ENCODE measurements around the gene RNF43.
A peak's percentile ranks its signal among the peaks of the same experiment; 100 is the strongest.

Gene RNF43

DNA sequence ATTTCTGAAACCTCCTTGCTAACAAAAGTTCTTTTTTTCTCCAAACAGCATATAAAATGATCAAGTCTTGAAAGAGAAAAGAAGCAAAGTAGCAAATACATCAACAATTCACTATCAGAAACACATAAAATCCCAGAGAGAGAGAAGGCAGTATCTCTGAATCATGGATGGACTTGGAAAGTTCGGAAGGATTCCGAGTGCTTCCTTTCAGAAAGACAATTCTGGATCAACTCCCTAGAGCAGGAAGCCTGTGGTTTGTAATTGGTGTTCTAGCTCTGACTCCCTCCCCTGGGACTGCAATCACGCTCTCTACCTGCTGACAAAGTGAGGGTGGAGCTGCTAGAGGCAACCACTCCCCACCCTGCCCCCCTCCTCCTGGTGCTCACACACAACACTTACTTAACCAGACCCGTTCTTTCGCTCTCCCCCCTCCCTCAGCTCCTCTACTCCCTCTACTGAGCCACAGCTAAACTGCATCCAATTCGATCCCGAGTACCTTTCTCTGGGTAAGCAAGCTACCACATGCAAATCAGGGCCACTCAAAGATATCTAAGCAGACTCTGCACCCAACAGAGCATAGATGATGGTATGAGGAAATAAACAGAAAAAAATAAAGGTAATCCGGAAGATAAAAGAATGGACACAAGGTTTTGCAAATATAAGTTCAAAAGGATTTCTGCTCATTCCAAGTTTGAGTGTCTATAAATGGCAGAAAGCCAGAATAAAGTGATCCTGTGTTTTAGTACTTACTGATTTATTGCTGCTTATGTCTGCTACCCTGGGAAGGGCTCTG is at the start of gene RNF43:
Gene RNF43, minus strand, starts transcription at position 235 of the 793 bp plus-strand sequence. CDS start 1,957 bp downstream, outside the sequence.
- peak; percentile 75 to 84 for DNase-seq (ENCODE audit: low read depth in 2 of 2)

GRCh38 chr17:58455491-58455890 is 38.2 kb upstream of the RNF43 start:
- DNase-seq (ENCODE audit: low read depth in 2 of 2): no peak

GRCh38 chr17:58452738-58453137 is 35.4 kb upstream of the RNF43 start:
- DNase-seq (ENCODE audit: low read depth in 2 of 2): no peak

GRCh38 chr17:58447039-58447975 is 30.0 kb upstream of the RNF43 start:
- DNase-seq (ENCODE audit: low read depth in 2 of 2): peak; percentile 58 to 64

GRCh38 chr17:58446086-58446485 is 28.8 kb upstream of the RNF43 start:
- no peak for DNase-seq (ENCODE audit: low read depth in 2 of 2)

DNA sequence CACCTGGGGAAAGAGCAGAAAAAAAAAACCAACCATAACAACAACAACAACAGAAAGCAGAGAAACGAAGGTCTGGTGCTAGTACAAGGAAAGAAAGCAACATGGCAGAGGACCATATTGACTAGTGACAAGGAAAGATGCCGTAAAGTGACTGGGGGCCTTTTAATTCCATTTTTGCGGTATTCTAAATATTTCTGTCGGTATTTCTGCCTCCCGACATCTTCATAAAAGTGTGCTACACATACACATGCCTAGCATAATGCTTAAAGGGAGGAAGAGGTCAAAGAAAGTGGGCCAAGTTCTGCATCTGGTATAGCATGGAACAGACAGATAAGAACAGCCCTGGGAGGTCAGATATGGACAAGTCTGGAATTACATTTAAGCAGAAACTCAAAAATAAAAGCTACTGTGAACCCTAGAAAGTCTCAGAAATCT is 19.5 kb upstream of the RNF43 start:
- DNase-seq (ENCODE audit: low read depth in 2 of 2): no peak

DNA sequence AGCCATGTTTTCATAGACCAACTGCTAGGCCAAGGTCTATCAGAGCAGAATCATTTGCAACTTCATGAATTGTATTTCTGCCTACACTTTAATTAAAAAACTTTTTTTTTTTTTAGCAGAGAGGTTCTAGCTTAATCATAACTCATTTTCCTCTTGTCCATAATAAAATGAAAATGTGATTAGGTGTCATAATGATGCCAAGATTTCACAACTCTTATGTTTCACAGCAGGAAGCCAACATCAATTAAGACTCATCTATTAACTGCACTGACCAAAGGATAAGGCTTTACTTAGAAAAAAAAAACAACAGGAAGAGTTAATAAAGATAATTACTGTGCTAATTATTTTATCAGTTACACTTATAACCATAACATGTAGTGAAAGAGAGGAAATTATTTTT is 18.9 kb upstream of the RNF43 start:
- DNase-seq (ENCODE audit: low read depth in 2 of 2): no peak

GRCh38 chr17:58432806-58433573 is 15.7 kb upstream of the RNF43 start:
- no peak for DNase-seq (ENCODE audit: low read depth in 2 of 2)

DNA sequence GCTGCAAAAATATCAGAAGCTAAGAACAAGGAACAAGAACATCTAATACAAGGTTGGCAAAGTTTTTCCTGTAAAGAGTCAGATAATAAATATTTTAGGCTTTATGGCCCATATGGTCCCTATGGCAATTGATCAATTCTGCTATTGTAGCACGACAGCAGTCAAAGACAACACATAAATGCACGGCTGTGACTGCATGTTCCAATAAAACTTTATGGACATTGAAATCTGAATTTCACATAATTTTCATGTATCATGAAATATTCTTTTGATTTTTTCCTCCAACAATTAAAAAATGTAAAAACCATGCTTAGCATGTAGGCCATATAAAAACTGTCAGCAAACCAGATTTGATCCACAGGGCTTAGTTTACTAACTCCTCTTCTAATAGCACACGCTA is 10.5 kb upstream of the RNF43 start:
- no peak for DNase-seq (ENCODE audit: low read depth in 2 of 2)

- DNase-seq (ENCODE audit: low read depth in 2 of 2): no peak
Observed at GRCh38 chr17:58421711-58422110, 4.4 kb upstream of the RNF43 start.

DNA sequence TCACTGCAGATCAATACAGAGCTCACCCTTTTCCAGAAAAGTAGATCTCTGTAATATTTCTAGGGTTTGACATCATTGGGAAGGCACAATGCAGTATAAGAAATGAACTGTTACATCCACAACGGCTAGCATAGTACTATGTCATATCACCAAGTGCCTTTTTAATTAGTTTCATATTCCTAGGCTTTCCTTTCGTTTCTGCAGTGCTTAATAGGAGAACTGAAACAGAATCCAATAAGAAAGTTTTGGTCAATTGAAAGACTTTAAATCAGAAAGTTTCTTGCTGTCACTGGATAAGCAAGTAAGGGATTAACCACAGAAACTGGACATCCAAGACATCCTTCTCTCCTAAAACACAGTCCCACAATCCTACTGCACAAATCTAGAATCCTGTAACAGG is 3.5 kb upstream of the RNF43 start:
- no peak for DNase-seq (ENCODE audit: low read depth in 2 of 2)

DNA sequence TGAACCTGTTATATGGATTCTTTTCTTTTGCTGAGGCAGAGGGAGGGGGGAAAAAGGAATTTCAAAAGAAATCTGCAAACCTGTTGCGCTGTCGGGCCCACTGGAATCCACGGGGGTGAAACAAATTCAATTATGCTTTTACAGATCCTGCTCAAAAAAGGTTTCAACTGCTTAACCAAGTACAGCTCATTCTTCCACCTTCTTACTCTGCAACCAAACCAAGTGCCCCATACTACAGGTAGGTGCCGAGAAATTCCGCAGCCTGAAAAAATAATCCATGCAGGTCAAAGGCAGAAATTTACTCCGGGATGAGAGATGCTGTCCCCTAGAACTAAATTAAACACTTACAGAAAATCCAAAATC is 416 bp downstream of the RNF43 start:
- DNase-seq (ENCODE audit: low read depth in 2 of 2): no peak

GRCh38 chr17:58416396-58416795 is 938 bp downstream of the RNF43 start:
- DNase-seq (ENCODE audit: low read depth in 2 of 2): no peak

DNA sequence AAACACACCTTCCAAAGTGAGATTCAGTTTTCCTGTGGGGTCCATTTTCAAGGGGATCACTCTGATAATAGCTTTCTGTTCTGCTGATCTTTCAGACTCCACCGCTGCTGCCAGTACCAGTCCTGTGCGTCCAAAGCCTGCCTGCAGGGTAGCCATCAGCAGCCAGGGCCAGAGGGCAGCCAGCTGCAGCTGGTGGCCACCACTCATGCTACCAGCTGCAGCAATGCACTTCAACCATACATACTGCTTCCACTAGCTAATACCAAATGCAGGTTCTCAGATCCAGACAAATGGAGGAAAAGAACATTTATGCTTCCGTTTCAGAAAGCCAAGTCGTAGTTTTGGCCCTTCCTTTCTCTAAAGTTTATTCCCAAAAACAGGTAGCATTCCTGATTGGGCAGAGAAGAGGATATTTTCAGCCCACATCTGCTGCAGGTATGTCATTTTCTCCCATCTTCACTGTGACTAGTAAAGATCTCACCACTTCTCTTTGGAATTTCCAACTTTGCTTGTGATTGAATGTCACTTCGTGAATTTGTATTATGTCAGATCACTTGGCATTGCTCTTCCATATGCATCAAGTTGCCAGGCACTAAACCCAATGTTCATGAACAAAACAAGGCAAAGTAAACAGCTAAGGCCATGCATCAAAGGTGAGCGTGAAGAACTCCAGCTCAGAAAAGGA is 1.8 kb downstream of the RNF43 start:
- no peak for DNase-seq (ENCODE audit: low read depth in 2 of 2)

GRCh38 chr17:58414596-58414997 is 2.7 kb downstream of the RNF43 start:
- DNase-seq (ENCODE audit: low read depth in 2 of 2): no peak

GRCh38 chr17:58413684-58414083 is 3.6 kb downstream of the RNF43 start:
- DNase-seq (ENCODE audit: low read depth in 2 of 2): no peak

DNA sequence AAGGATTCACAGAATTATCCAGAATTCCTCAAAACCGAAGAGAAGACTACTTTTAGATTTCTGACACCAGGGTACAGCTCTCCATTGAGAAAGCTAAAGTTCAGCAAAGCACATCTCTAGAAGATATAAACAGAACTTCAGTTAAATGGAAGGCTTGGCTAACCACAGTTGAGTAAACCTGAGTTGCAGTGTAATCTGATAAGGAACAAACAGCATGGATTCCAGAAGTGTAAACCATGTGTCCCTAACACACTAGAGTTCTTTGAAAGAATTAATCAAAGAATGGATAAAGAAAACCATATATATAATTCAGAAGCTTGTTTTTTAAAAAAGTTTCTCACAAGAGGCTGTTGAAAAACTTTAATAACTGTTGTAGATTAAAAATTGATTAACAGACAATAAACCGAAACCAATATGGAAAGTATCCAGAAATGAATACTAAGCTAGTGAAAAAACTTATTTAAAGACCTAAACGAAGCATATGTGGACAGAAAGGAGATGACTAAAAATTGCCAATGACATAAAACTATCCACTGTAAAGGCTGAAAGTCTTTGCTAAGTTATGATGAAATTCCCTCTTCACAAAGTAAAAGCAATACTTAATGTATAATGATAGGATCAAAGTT is 4.3 kb downstream of the RNF43 start:
- DNase-seq (ENCODE audit: low read depth in 2 of 2): no peak

DNA sequence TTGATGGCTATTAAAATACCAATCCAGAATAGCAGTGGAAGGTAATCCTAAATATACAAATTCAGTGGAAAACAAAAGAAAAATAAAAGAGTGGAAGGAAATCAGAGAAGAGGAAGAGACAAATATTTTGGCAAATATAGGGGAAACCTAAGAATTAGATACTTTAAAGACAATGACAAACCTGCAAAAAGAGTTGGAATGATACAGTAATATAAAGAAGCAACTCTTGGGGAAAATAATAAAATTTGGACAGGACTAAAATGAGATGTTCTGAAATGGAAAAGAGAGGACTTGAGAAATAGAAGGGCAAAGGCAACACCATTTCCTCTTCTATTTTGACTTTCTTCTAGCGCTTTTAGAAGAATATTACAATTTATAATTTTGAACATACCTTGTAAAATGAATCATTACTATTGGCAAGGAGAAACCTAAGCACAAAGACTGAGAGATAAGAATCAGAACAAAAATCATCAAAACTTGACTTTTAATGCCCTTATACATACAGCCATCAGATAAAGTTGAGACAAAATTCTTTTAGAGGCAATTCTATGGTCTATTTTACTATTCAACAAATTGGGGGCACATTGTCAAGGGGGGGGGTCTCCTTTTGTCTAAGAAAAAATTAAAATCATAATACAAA is 5.2 kb downstream of the RNF43 start:
- DNase-seq (ENCODE audit: low read depth in 2 of 2): no peak

DNA sequence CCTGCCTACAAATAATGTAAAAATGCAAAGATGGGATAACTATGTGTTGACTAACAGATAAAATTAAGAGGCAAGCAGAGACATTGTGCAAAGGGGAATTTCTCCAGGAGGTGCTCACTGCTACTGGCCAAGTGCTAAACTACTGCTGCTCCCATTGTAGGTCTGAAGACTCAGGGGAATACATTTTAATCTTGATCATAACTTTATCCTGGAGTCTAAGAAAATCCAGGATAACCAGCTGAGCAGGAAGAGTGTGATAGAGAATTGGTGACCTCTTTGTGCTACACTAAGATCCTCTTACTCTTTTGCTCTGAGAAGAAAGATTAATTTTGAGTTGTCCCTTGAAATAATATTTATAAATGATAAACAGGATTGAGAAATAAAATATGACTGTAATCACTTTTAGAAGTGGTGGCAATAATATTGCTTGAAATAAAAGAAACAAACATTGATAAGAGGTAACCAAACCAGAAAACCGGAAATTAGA is 5.9 kb downstream of the RNF43 start:
- no peak for DNase-seq (ENCODE audit: low read depth in 2 of 2)

DNA sequence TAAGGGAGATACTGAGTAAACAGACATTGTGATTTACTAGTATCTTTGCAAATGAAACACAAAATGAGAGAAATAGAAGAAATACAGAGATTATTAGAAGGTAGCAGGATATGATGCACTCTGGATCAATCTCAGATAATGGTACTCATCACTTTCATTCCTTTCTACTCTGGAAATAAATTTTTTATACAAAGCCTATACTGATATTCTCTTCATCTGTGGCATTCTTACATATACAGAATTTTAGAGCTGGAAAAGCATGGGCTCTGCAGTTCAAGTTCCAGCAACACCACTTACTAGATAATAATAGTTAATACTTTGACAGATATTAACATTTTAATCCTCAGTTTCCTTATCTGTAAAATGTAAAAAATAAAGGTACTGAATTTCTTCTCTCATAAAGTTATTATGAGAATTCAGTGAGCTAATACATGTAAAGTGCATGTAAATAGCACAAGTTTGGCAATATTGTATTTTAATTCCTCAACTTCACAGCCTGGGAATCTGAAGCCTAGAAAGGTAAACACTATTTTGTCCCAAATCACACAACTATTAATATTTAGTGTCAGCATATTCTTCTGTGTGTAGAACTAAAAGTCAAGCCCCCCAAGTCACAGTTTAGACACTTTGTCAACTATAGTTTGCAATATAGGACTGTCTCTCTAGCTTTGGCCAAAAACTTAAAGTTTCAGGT is 6.5 kb downstream of the RNF43 start:
- DNase-seq (ENCODE audit: low read depth in 2 of 2): no peak
